HepG2 (cell line): ENCODE measurements around the gene CD4. TPM values are rescaled to one million over a fixed set of nuclear protein-coding genes. Genes with fewer than 3 reads are reported as not detected.

Experiments
- ARID4A ChIP-seq: sonication (generic); formaldehyde crosslinking; IDR thresholded peaks from 2 replicates; pipeline ENCODE4 v1.5.0; 2020; ENCODE audit warnings: mild to moderate bottlenecking, missing genetic modification reagents, borderline replicate concordance
- ARNT ChIP-seq: fragments of 450-650 bp; IDR thresholded peaks from 2 replicates; pipeline ENCODE4 v1.6.1; 2017
- CBX5 ChIP-seq: sonication (generic); formaldehyde crosslinking; IDR thresholded peaks from 2 replicates; pipeline ENCODE4 v1.4.0; 2020; ENCODE audit warnings: missing genetic modification reagents, borderline replicate concordance
- DNMT3B ChIP-seq: conservative IDR thresholded peaks from 2 replicates; pipeline ENCODE4 v1.6.1; 2016; ENCODE audit warnings: missing biosample characterization, control low read depth
- EEA1 ChIP-seq: sonication (generic); formaldehyde crosslinking; IDR thresholded peaks from 2 replicates; pipeline ENCODE4 v1.5.1; 2020; ENCODE audit warnings: mild to moderate bottlenecking, missing genetic modification reagents, borderline replicate concordance
- ELF4 ChIP-seq: sonication (generic); formaldehyde crosslinking; IDR thresholded peaks from 2 replicates; pipeline ENCODE4 v1.5.0; 2020; ENCODE audit warnings: missing genetic modification reagents, mild to moderate bottlenecking, moderate library complexity, borderline replicate concordance
- FOXJ3 ChIP-seq: sonication (generic); formaldehyde crosslinking; IDR thresholded peaks from 2 replicates; pipeline ENCODE4 v1.4.0; 2020; ENCODE audit warnings: missing genetic modification reagents, mild to moderate bottlenecking, borderline replicate concordance
- HMGA1 ChIP-seq: sonication (generic); formaldehyde crosslinking; conservative IDR thresholded peaks from 2 replicates; pipeline ENCODE4 v1.4.0; 2020; ENCODE audit warnings: missing genetic modification reagents
- NAIF1 ChIP-seq: sonication (generic); formaldehyde crosslinking; IDR thresholded peaks from 2 replicates; pipeline ENCODE4 v1.5.0; 2020; ENCODE audit warnings: mild to moderate bottlenecking, missing genetic modification reagents, borderline replicate concordance
- NFYB ChIP-seq: sonication (generic); formaldehyde crosslinking; IDR thresholded peaks from 2 replicates; pipeline ENCODE4 v1.4.0; 2020; ENCODE audit warnings: missing genetic modification reagents
- POGZ ChIP-seq: sonication (generic); formaldehyde crosslinking; IDR thresholded peaks from 2 replicates; pipeline ENCODE4 v1.4.0; 2020; ENCODE audit warnings: mild to moderate bottlenecking, missing genetic modification reagents
- POLR2AphosphoS2 ChIP-seq: IDR thresholded peaks from 2 replicates; pipeline ENCODE4 v1.6.1; 2011; ENCODE audit warnings: low read depth, low read length, improper control_type of control experiment
- PRMT3 ChIP-seq: sonication (generic); formaldehyde crosslinking; IDR thresholded peaks from 2 replicates; pipeline ENCODE4 v1.8.1; 2022; ENCODE audit warnings: low read depth, mild to moderate bottlenecking, moderate library complexity, missing genetic modification reagents, borderline replicate concordance
- RBAK ChIP-seq: sonication (generic); formaldehyde crosslinking; IDR thresholded peaks from 2 replicates; pipeline ENCODE4 v1.5.1; 2020; ENCODE audit warnings: mild to moderate bottlenecking, missing genetic modification reagents
- RBFOX2 ChIP-seq: fragments of 200-400 bp; formaldehyde crosslinking; IDR thresholded peaks from 2 replicates; pipeline ENCODE4 v1.6.1; 2017; ENCODE audit warnings: low read depth, mild to moderate bottlenecking, low read length
- RFXANK ChIP-seq: IDR thresholded peaks from 2 replicates; pipeline ENCODE4 v1.6.1; 2016
- TARDBP ChIP-seq: sonication (generic); formaldehyde crosslinking; IDR thresholded peaks from 2 replicates; pipeline ENCODE4 v1.8.0; 2022; ENCODE audit warnings: mild to moderate bottlenecking, missing genetic modification reagents
- TCF12 ChIP-seq, 2 experiments: fragments of 450-650 bp in 1 of 2; sonication (generic) in 1 of 2; formaldehyde crosslinking in 1 of 2; IDR thresholded peaks; 2 replicates each; pipeline versions ENCODE4 v1.6.1 to v1.8.0; 2017 to 2022; ENCODE audit warnings: antibody characterized with exemption in 1 of 2, mild to moderate bottlenecking in 1 of 2, missing genetic modification reagents in 1 of 2, moderate library complexity in 1 of 2
- THAP7 ChIP-seq: sonication (generic); formaldehyde crosslinking; IDR thresholded peaks from 2 replicates; pipeline ENCODE4 v1.8.1; 2023; ENCODE audit warnings: mild to moderate bottlenecking, missing genetic modification reagents
- ZEB1 ChIP-seq: IDR thresholded peaks from 2 replicates; pipeline ENCODE4 v1.6.1; 2012; ENCODE audit warnings: mild to moderate bottlenecking, low read depth, inconsistent platforms; ENCODE audit not compliant: insufficient replicate concordance
- ZFP62 ChIP-seq: sonication (generic); formaldehyde crosslinking; IDR thresholded peaks from 2 replicates; pipeline ENCODE4 v1.4.0; 2020; ENCODE audit warnings: missing genetic modification reagents
- ZIK1 ChIP-seq: sonication (generic); formaldehyde crosslinking; IDR thresholded peaks from 2 replicates; pipeline ENCODE4 v1.5.0; 2020; ENCODE audit warnings: mild to moderate bottlenecking, low read depth, missing genetic modification reagents, borderline replicate concordance
- ZNF331 ChIP-seq: sonication (generic); formaldehyde crosslinking; IDR thresholded peaks from 2 replicates; pipeline ENCODE4 v1.4.0; 2020; ENCODE audit warnings: missing genetic modification reagents
- ZNF362 ChIP-seq: sonication (generic); formaldehyde crosslinking; IDR thresholded peaks from 2 replicates; pipeline ENCODE4 v1.4.0; 2020; ENCODE audit warnings: missing genetic modification reagents, mild to moderate bottlenecking, borderline replicate concordance
- ZNF616 ChIP-seq: sonication (generic); formaldehyde crosslinking; IDR thresholded peaks from 2 replicates; pipeline ENCODE4 v1.5.0; 2020; ENCODE audit warnings: low read depth, mild to moderate bottlenecking, missing genetic modification reagents
- ZNF777 ChIP-seq: sonication (generic); formaldehyde crosslinking; IDR thresholded peaks from 2 replicates; pipeline ENCODE4 v1.4.0; 2020; ENCODE audit warnings: missing genetic modification reagents
- polyA plus RNA-seq, 8 experiments: library from polyadenylated mRNA; depleted of rRNA in 3 of 8; stranded (reverse) in 7 of 8; unstranded in 1 of 8; fragments of >200 nt; fragmentation: Illumina TruSeq in 4 of 8; extraction: Trizol in 4 of 8; gene quantifications; 2 replicates each; pipeline versions ENCODE4 v1.2.1 to v1.2.3, GENCODE V29; 2011 to 2016; ENCODE audit warnings: low read depth in 4 of 8, missing spikeins in 1 of 8, mixed read lengths in 1 of 8; ENCODE audit not compliant: insufficient read depth in 1 of 8
- total RNA-seq, 5 experiments: library from RNA; depleted of rRNA; stranded (reverse); fragments of >200 nt; fragmentation: Illumina TruSeq; extraction: Trizol; gene quantifications; 2 replicates each; pipeline ENCODE4 v1.2.3, GENCODE V29; 2016; ENCODE audit warnings: low read depth in 1 of 5

The CD4 gene
- total and polyA plus RNA-seq, 2 of the 13 experiments (the other 11 are each of a cell fraction or from before 2014, with no cell fraction given) = 0.07 to 0.95 TPM

- TF ChIP-seq DNMT3B (CRISPR knock-in tag) = no peak
- no peak for TF ChIP-seq NAIF1 (CRISPR knock-in tag)
- no peak for TF ChIP-seq ZNF777 (CRISPR knock-in tag)
- TF ChIP-seq RFXANK = no peak
- TF ChIP-seq THAP7 (CRISPR knock-in tag) = no peak
- no peak for TF ChIP-seq PRMT3
- no peak; the same call in 1 of the 2 replicates for TF ChIP-seq ZIK1 (CRISPR knock-in tag)
- no peak for TF ChIP-seq POLR2AphosphoS2
- no peak for TF ChIP-seq ZNF331 (CRISPR knock-in tag)
- no peak for TF ChIP-seq ZNF616 (CRISPR knock-in tag)
- TF ChIP-seq CBX5 (CRISPR knock-in tag) = no peak
- no peak for TF ChIP-seq TCF12 (IDR thresholded peaks at IDR 0.05)
- no peak for TF ChIP-seq TCF12 (CRISPR knock-in tag; IDR thresholded peaks at IDR 0.05)
- no peak for TF ChIP-seq ARNT
- no peak for TF ChIP-seq ZNF362 (CRISPR knock-in tag)
- no peak for TF ChIP-seq HMGA1 (CRISPR knock-in tag)
- no peak for TF ChIP-seq RBAK (CRISPR knock-in tag)
- no peak for TF ChIP-seq POGZ (CRISPR knock-in tag)
- no peak for TF ChIP-seq ZFP62 (CRISPR knock-in tag)
- no peak for TF ChIP-seq RBFOX2
- no peak for TF ChIP-seq ELF4 (CRISPR knock-in tag)
- TF ChIP-seq ZEB1 = no peak
- peak; percentile 93 for TF ChIP-seq ARID4A (CRISPR knock-in tag)
- TF ChIP-seq EEA1 = no peak
- 0 out of 2 replicates have a peak, but pooled peaks have one; percentile 20 for TF ChIP-seq TARDBP
- TF ChIP-seq FOXJ3 (CRISPR knock-in tag) = no peak
- peak; percentile 97 for TF ChIP-seq NFYB (CRISPR knock-in tag)
Observed at GRCh38 chr12:6851153-6851920, 62.0 kb downstream of the CD4 start, which contains the start of gene CDCA3 (continued).
